Liver (tissue), 3 donors: Measurements from ENCODE around the gene IL13.

Experiments used
- ATF3 ChIP-seq: IDR thresholded peaks from 2 replicates; pipeline ENCODE4 v1.6.1; 2016; ENCODE audit warnings: antibody characterized with exemption
- EGR1 ChIP-seq, 2 donors: IDR thresholded peaks; 2 replicates each; pipeline ENCODE4 v1.6.1; 2016 to 2018; ENCODE audit warnings: antibody characterized with exemption in 2 of 2, low read depth in 2 of 2
- FOXA2 ChIP-seq: IDR thresholded peaks from 2 replicates; pipeline ENCODE4 v1.6.1; 2016; ENCODE audit warnings: antibody characterized with exemption
- JUND ChIP-seq, 2 donors: IDR thresholded peaks; 2 replicates each; pipeline ENCODE4 v1.6.1; 2016; ENCODE audit warnings: antibody characterized with exemption in 2 of 2
- MAX ChIP-seq: IDR thresholded peaks from 2 replicates; pipeline ENCODE4 v1.6.1; 2016; ENCODE audit warnings: antibody characterized with exemption
- SP1 ChIP-seq: IDR thresholded peaks from 2 replicates; pipeline ENCODE4 v1.6.1; 2018; ENCODE audit warnings: antibody characterized with exemption, mild to moderate bottlenecking
- TAF1 ChIP-seq: conservative IDR thresholded peaks from 2 replicates; pipeline ENCODE4 v1.6.1; 2016; ENCODE audit warnings: antibody characterized with exemption, mild to moderate bottlenecking
- TF ChIP-seq, protein P1 (sequence below): IDR thresholded peaks from 2 replicates; pipeline ENCODE4 v1.6.1; 2016; ENCODE audit warnings: antibody characterized with exemption
- TF ChIP-seq, protein P2 (sequence below): fragments of 150-350 bp; IDR thresholded peaks from 2 replicates; pipeline ENCODE4 v1.5.1; 2017; ENCODE audit warnings: improper control_type of control experiment, low read depth, low read length; ENCODE audit not compliant: missing input control
- TF ChIP-seq, protein P3 (sequence below): IDR thresholded peaks from 2 replicates; pipeline ENCODE4 v1.6.1; 2016; ENCODE audit warnings: antibody characterized with exemption, mild to moderate bottlenecking
- donor health status: healthy.
- donor health status: healthy.

DNA sequence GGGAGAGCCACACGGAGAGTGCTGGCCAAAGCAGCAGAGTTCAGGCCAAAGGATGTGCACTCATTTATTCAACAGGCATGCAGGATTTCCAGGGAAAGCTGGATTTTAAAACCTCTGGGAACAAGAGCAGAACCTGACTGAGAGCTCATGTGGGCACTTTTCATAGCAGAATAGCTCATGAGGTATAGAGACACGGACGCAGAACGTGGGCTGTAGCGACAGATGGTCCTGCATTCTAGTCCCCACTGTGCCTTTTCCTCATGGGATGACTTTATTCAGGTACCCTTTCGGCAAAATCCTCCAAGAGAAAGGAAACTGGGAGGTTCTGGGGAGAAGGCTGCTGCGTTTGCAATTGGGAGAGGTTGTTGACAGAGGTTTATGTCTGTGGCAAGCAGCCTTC lies 21.2 kb downstream of the IL13 start:
- TF ChIP-seq, protein P1, sequence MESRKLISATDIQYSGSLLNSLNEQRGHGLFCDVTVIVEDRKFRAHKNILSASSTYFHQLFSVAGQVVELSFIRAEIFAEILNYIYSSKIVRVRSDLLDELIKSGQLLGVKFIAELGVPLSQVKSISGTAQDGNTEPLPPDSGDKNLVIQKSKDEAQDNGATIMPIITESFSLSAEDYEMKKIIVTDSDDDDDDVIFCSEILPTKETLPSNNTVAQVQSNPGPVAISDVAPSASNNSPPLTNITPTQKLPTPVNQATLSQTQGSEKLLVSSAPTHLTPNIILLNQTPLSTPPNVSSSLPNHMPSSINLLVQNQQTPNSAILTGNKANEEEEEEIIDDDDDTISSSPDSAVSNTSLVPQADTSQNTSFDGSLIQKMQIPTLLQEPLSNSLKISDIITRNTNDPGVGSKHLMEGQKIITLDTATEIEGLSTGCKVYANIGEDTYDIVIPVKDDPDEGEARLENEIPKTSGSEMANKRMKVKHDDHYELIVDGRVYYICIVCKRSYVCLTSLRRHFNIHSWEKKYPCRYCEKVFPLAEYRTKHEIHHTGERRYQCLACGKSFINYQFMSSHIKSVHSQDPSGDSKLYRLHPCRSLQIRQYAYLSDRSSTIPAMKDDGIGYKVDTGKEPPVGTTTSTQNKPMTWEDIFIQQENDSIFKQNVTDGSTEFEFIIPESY = no peak
- TF ChIP-seq, protein P2, sequence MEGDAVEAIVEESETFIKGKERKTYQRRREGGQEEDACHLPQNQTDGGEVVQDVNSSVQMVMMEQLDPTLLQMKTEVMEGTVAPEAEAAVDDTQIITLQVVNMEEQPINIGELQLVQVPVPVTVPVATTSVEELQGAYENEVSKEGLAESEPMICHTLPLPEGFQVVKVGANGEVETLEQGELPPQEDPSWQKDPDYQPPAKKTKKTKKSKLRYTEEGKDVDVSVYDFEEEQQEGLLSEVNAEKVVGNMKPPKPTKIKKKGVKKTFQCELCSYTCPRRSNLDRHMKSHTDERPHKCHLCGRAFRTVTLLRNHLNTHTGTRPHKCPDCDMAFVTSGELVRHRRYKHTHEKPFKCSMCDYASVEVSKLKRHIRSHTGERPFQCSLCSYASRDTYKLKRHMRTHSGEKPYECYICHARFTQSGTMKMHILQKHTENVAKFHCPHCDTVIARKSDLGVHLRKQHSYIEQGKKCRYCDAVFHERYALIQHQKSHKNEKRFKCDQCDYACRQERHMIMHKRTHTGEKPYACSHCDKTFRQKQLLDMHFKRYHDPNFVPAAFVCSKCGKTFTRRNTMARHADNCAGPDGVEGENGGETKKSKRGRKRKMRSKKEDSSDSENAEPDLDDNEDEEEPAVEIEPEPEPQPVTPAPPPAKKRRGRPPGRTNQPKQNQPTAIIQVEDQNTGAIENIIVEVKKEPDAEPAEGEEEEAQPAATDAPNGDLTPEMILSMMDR = no peak
- no peak for TF ChIP-seq ATF3
- TF ChIP-seq FOXA2 = no peak
- TF ChIP-seq TAF1 = no peak
- TF ChIP-seq SP1 = no peak
- TF ChIP-seq JUND (IDR thresholded peaks at IDR 0.05) = no peak
- TF ChIP-seq EGR1 (IDR thresholded peaks at IDR 0.05; ENCODE audit: low read depth in 2 of 2) = no peak
- TF ChIP-seq MAX = no peak
- TF ChIP-seq, protein P3, sequence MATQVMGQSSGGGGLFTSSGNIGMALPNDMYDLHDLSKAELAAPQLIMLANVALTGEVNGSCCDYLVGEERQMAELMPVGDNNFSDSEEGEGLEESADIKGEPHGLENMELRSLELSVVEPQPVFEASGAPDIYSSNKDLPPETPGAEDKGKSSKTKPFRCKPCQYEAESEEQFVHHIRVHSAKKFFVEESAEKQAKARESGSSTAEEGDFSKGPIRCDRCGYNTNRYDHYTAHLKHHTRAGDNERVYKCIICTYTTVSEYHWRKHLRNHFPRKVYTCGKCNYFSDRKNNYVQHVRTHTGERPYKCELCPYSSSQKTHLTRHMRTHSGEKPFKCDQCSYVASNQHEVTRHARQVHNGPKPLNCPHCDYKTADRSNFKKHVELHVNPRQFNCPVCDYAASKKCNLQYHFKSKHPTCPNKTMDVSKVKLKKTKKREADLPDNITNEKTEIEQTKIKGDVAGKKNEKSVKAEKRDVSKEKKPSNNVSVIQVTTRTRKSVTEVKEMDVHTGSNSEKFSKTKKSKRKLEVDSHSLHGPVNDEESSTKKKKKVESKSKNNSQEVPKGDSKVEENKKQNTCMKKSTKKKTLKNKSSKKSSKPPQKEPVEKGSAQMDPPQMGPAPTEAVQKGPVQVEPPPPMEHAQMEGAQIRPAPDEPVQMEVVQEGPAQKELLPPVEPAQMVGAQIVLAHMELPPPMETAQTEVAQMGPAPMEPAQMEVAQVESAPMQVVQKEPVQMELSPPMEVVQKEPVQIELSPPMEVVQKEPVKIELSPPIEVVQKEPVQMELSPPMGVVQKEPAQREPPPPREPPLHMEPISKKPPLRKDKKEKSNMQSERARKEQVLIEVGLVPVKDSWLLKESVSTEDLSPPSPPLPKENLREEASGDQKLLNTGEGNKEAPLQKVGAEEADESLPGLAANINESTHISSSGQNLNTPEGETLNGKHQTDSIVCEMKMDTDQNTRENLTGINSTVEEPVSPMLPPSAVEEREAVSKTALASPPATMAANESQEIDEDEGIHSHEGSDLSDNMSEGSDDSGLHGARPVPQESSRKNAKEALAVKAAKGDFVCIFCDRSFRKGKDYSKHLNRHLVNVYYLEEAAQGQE = no peak
